Activated naive CD8-positive, alpha-beta T cell treated with anti-CD3 and anti-CD28 coated beads for 36 hours (primary cell): ENCODE measurements around the gene FNDC1. TPM values are rescaled to one million over a fixed set of nuclear protein-coding genes. Genes with fewer than 3 reads are reported as not detected.
"Not testable (repeated sequence)": the region's sequence is repeated elsewhere in the genome, so short reads cannot be mapped to it uniquely, and the experiment has no call there.

ENCODE experiments used
- DNase-seq: peaks from one replicate; pipeline ENCODE4 v3.0.0; 2021
- H3K27ac Mint-ChIP-seq: one replicate; pipeline ENCODE4 v1.8.0; 2022; ENCODE audit warnings: mild to moderate bottlenecking, moderate library complexity, mixed read lengths
- H3K27me3 Mint-ChIP-seq: one replicate; pipeline ENCODE4 v1.8.0; 2022; ENCODE audit warnings: mild to moderate bottlenecking, mixed read lengths
- H3K36me3 Mint-ChIP-seq: one replicate; pipeline ENCODE4 v1.8.0; 2021; ENCODE audit warnings: mild to moderate bottlenecking, mixed read lengths
- H3K4me1 Mint-ChIP-seq: one replicate; pipeline ENCODE4 v1.8.0; 2021; ENCODE audit warnings: mixed read lengths
- H3K4me3 Mint-ChIP-seq: one replicate; pipeline ENCODE4 v1.8.0; 2022; ENCODE audit warnings: mild to moderate bottlenecking, moderate library complexity, mixed read lengths
- H3K9me3 Mint-ChIP-seq: one replicate; pipeline ENCODE4 v1.8.0; 2022; ENCODE audit warnings: mixed read lengths
- total RNA-seq, 2 experiments: library from RNA; stranded (reverse); gene quantifications; one replicate each; pipeline ENCODE4 v1.2.3, GENCODE V29; 2021

FNDC1 gene
- under 1 TPM in 1 of 2 experiments, not detected in 1; 0.04 TPM for total RNA-seq

GRCh38 chr6:159169193-159169555, at the start of gene FNDC1:
Gene FNDC1 (plus strand): TSS chr6:159169400. CDS start chr6:159169597, 197 bp downstream.
- Mint-ChIP-seq H3K36me3 (no peaks in the 10 kb centered on the region), H3K27ac (no peak within 1 kb of the TSS), H3K4me3 (peak within 1 kb of the TSS; percentile 66), H3K9me3 (no peaks in the 10 kb centered on the region), H3K27me3 (peaks cover 75% of the 10 kb centered on the region), H3K4me1 (peaks cover 6% of the 10 kb centered on the region)
- peak; percentile 83 for DNase-seq

- no peaks in the 10 kb centered on the region for H3K9me3 Mint-ChIP-seq
- no peak overlapping the region for H3K4me3 Mint-ChIP-seq
- H3K27ac Mint-ChIP-seq = no peak overlapping the region
- H3K36me3 Mint-ChIP-seq = no peaks in the 10 kb centered on the region
- DNase-seq = no peak
- no peaks in the 10 kb centered on the region for H3K27me3 Mint-ChIP-seq
- H3K4me1 Mint-ChIP-seq = peaks cover 2% of the 10 kb centered on the region
Observed at GRCh38 chr6:159119791-159120190, 49.4 kb upstream of the FNDC1 start.

GRCh38 chr6:159121486-159121885, 47.7 kb upstream of the FNDC1 start:
- no peak for DNase-seq
- H3K9me3 Mint-ChIP-seq = no peaks in the 10 kb centered on the region
- H3K27ac Mint-ChIP-seq = no peak overlapping the region
- no peaks in the 10 kb centered on the region for H3K27me3 Mint-ChIP-seq
- H3K4me1 Mint-ChIP-seq = peaks cover 2% of the 10 kb centered on the region
- no peak overlapping the region for H3K4me3 Mint-ChIP-seq
- H3K36me3 Mint-ChIP-seq = no peaks in the 10 kb centered on the region

GRCh38 chr6:159122453-159122852, 46.7 kb upstream of the FNDC1 start:
- H3K36me3 Mint-ChIP-seq = no peaks in the 10 kb centered on the region
- H3K27me3 Mint-ChIP-seq = no peaks in the 10 kb centered on the region
- H3K9me3 Mint-ChIP-seq = no peaks in the 10 kb centered on the region
- no peak overlapping the region for H3K27ac Mint-ChIP-seq
- no peak overlapping the region for H3K4me3 Mint-ChIP-seq
- peaks cover 2% of the 10 kb centered on the region for H3K4me1 Mint-ChIP-seq
- DNase-seq = no peak

GRCh38 chr6:159123831-159124230, 45.4 kb upstream of the FNDC1 start:
- not testable (repeated sequence) for H3K4me3 Mint-ChIP-seq, H3K4me1 Mint-ChIP-seq, H3K27me3 Mint-ChIP-seq, DNase-seq, H3K27ac Mint-ChIP-seq, H3K9me3 Mint-ChIP-seq, H3K36me3 Mint-ChIP-seq

- Mint-ChIP-seq H3K4me1 (no peaks in the 10 kb centered on the region), H3K27ac (no peak overlapping the region), H3K27me3 (no peaks in the 10 kb centered on the region), H3K9me3 (no peaks in the 10 kb centered on the region), H3K4me3 (no peak overlapping the region), H3K36me3 (no peaks in the 10 kb centered on the region)
- DNase-seq = no peak
Observed at GRCh38 chr6:159125014-159125609, 44.1 kb upstream of the FNDC1 start.

- Mint-ChIP-seq H3K27ac (no peak overlapping the region), H3K36me3 (no peaks in the 10 kb centered on the region), H3K9me3 (no peaks in the 10 kb centered on the region), H3K4me3 (no peak overlapping the region), H3K4me1 (no peaks in the 10 kb centered on the region), H3K27me3 (no peaks in the 10 kb centered on the region)
- no peak for DNase-seq
Observed at GRCh38 chr6:159125951-159126352, 43.2 kb upstream of the FNDC1 start.

- H3K27me3 Mint-ChIP-seq = no peaks in the 10 kb centered on the region
- no peaks in the 10 kb centered on the region for H3K4me1 Mint-ChIP-seq
- no peaks in the 10 kb centered on the region for H3K36me3 Mint-ChIP-seq
- DNase-seq = no peak
- H3K4me3 Mint-ChIP-seq = no peak overlapping the region
- no peaks in the 10 kb centered on the region for H3K9me3 Mint-ChIP-seq
- H3K27ac Mint-ChIP-seq = no peak overlapping the region
Observed at GRCh38 chr6:159126590-159126989, 42.6 kb upstream of the FNDC1 start.

GRCh38 chr6:159127701-159128100, 41.5 kb upstream of the FNDC1 start:
- H3K27me3 Mint-ChIP-seq = no peaks in the 10 kb centered on the region
- H3K9me3 Mint-ChIP-seq = no peaks in the 10 kb centered on the region
- H3K36me3 Mint-ChIP-seq = no peaks in the 10 kb centered on the region
- no peaks in the 10 kb centered on the region for H3K4me1 Mint-ChIP-seq
- no peak overlapping the region for H3K4me3 Mint-ChIP-seq
- H3K27ac Mint-ChIP-seq = no peak overlapping the region
- no peak for DNase-seq

GRCh38 chr6:159128978-159129377, 40.2 kb upstream of the FNDC1 start:
- Mint-ChIP-seq H3K4me1 (no peaks in the 10 kb centered on the region), H3K36me3 (no peaks in the 10 kb centered on the region), H3K9me3 (no peaks in the 10 kb centered on the region), H3K27me3 (no peaks in the 10 kb centered on the region), H3K4me3 (no peak overlapping the region), H3K27ac (no peak overlapping the region)
- no peak for DNase-seq

- no peak overlapping the region for H3K27ac Mint-ChIP-seq
- no peaks in the 10 kb centered on the region for H3K36me3 Mint-ChIP-seq
- H3K9me3 Mint-ChIP-seq = no peaks in the 10 kb centered on the region
- peaks cover 3% of the 10 kb centered on the region for H3K4me1 Mint-ChIP-seq
- no peak overlapping the region for H3K4me3 Mint-ChIP-seq
- DNase-seq = no peak
- H3K27me3 Mint-ChIP-seq = no peaks in the 10 kb centered on the region
Observed at GRCh38 chr6:159130846-159131245, 38.4 kb upstream of the FNDC1 start.

- no peak overlapping the region for H3K4me3 Mint-ChIP-seq
- no peak for DNase-seq
- H3K9me3 Mint-ChIP-seq = no peaks in the 10 kb centered on the region
- H3K36me3 Mint-ChIP-seq = no peaks in the 10 kb centered on the region
- peaks cover 3% of the 10 kb centered on the region for H3K4me1 Mint-ChIP-seq
- H3K27me3 Mint-ChIP-seq = no peaks in the 10 kb centered on the region
- no peak overlapping the region for H3K27ac Mint-ChIP-seq
Observed at GRCh38 chr6:159131709-159132108, 37.5 kb upstream of the FNDC1 start.

- no peak overlapping the region for H3K4me3 Mint-ChIP-seq
- no peak overlapping the region for H3K27ac Mint-ChIP-seq
- no peak for DNase-seq
- H3K9me3 Mint-ChIP-seq = no peaks in the 10 kb centered on the region
- no peaks in the 10 kb centered on the region for H3K36me3 Mint-ChIP-seq
- H3K27me3 Mint-ChIP-seq = no peaks in the 10 kb centered on the region
- H3K4me1 Mint-ChIP-seq = peaks cover 3% of the 10 kb centered on the region
Observed at GRCh38 chr6:159132664-159133063, 36.5 kb upstream of the FNDC1 start.

- H3K4me3 Mint-ChIP-seq = no peak overlapping the region
- DNase-seq = peak; percentile 65
- no peaks in the 10 kb centered on the region for H3K36me3 Mint-ChIP-seq
- H3K9me3 Mint-ChIP-seq = no peaks in the 10 kb centered on the region
- no peak overlapping the region for H3K27ac Mint-ChIP-seq
- H3K27me3 Mint-ChIP-seq = no peaks in the 10 kb centered on the region
- H3K4me1 Mint-ChIP-seq = peaks cover 3% of the 10 kb centered on the region
Observed at GRCh38 chr6:159134701-159135364, 34.4 kb upstream of the FNDC1 start.

- no peaks in the 10 kb centered on the region for H3K36me3 Mint-ChIP-seq
- H3K9me3 Mint-ChIP-seq = no peaks in the 10 kb centered on the region
- no peak overlapping the region for H3K4me3 Mint-ChIP-seq
- H3K4me1 Mint-ChIP-seq = peaks cover 3% of the 10 kb centered on the region
- no peaks in the 10 kb centered on the region for H3K27me3 Mint-ChIP-seq
- H3K27ac Mint-ChIP-seq = no peak overlapping the region
- DNase-seq = no peak
Observed at GRCh38 chr6:159137676-159138075, 31.5 kb upstream of the FNDC1 start.

GRCh38 chr6:159142531-159142930, 26.7 kb upstream of the FNDC1 start:
- Mint-ChIP-seq H3K4me3 (no peak overlapping the region), H3K4me1 (no peaks in the 10 kb centered on the region), H3K27me3 (peaks cover 3% of the 10 kb centered on the region), H3K27ac (no peak overlapping the region), H3K9me3 (no peaks in the 10 kb centered on the region), H3K36me3 (no peaks in the 10 kb centered on the region)
- no peak for DNase-seq
